Hippocampal formation (tissue), 2 donors: ENCODE data around the gene ZNF683.

Experiments used
- DNase-seq, 2 donors: peaks; one replicate each; lab custom pipeline; 2025; lab: John Stamatoyannopoulos, UW

Gene ZNF683

DNA sequence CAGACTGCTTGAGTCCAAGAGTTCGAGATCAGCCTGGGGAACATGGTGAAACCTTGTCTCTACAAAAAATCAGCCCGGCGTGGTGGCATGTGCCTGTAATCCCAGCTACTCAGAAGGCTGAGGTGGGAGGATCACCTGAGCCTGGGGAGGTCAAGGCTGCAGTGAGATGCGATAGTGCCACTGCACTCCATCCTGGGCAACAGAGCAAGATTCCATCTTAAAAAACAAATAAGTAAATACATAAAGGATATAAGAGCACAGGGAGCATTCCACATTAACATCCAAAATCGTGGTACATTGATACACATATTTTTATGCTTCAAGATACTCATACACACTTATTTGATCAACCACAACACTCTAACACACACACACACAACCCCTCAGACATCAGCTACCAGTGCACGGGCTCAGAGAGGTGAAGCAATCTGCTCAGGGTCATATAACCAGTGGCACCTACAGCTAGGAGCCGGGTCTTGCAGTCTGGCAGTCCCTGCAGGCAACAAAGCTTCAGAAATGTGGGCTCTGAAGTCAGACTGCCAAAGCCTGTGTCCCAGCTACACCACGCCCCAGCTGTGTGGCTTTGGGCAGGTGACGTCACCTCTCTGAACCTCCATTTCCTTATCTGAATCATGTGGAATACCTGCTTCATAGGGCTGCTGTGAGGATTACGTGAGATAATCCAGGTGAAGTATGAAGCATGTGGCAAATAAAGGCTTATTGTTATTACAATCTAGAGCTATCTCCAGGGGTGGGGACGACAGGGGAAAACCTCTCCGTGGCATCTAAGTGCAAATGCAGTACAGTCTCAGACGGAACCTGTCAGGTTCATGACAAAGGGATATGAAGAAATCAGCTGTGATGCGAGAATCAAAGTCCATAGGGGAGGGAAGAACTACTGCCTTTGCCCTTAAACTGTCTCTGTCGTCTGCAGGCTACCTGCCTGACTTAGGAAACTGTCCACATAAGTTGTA, 13.9 kb downstream of the ZNF683 start:
- no peak for DNase-seq

DNA sequence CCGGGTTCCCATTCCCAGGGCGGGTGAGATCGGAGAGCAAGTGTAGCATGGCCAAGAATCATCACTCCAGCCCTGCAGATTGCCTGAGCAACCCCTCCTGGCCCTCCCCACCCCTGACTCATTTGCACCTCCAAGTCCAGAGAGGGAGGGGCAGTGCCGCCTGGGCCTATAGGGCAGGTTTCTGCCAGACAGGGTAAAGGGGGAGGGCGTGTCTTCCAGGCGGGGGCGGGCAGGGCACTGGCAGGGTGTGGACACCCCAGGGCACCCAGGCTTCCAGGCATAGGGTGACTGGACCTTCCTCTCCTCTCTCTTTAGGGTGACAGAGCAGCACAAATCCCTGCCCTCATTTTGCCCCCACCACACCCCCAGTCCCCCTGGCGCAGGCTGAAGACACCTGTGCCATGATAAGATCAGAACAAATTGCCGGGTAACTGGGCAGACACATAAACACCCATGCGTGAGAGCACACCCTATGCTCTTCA, 15.4 kb downstream of the ZNF683 start:
- DNase-seq, result no peak

DNA sequence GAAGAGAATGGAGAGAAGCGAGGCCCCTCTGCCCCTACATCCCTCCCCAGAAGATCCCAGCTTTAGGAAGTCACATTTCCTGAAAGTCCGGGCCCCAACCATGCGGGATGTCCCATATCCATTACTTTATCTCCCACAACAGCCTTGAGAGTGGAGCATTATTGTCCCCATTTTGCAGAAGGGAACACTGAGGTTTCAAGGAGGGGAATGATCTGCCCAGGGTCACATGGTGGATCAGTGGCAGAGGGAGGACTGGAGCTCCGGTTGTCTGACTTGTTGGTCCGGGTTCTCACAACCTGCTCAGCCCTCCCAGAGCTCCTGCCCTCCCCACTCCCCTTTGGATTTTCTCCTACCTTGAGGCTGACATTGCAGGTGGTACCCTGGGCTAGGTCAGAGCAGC, 16.4 kb downstream of the ZNF683 start:
- no peak for DNase-seq

DNA sequence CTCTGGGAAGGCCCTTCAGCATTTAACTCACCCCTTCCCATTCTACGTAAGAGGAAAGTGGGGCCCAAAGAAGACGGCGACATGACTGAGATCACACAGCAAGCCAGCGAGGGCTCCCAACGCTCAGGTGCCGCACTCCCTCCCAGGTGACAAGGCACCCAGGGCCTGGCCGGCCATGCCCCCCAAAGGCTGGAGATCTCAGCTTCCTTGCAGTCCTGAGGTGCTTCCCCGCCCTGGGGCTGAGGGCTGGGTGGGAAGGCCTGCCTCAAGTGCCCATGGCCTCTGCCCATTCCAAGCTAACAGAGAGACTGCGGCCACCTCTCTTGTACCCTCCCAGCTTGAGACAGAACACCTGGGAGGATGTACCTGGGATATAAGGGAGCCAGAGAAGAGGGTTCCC, 17.6 kb downstream of the ZNF683 start:
- no peak for DNase-seq

DNA sequence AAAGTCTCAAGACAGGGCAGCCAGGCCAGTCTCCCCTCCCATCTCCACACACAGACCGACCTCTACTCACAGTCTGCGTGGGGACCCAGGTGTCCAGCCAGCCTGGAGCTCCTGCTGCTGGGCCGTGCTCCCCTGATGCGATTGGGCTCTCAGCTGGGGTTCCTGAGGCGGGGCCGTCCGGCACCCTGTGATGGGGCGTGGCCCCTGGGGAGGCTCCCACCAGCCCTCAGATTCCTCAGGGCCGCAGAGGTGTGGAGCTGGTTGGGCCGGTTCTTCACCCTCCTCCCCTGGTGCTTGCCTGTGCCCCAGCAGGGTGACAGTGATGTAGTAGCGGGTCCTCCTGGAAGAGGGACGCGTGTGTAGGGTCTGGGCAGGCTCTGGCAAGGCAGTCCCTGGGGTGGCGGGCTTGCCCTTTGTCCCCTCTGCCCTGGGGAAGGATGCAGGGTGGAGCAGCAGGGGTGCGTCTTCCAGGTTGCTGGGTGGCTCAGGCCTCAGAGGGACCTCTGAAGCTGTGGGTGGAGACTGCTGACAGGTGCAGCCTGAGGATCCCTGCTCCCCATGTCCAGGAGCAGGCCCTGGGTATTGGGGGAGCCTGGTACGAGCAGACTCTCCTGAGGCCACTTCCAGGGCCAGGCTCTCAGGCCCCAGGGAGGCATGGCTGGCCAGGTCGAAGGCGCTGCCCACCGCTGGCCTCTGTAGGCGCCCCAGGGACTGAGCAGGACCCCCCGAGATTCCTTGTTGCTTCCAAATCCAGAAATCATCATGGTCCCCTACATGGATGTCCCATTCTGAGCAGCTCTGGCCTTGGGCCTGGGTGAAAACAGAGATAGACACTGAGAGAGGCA, 18.4 kb downstream of the ZNF683 start, which contains the start of gene CRYBG2:
CRYBG2 (minus strand) TSS at position 155 of the 845 bp plus-strand sequence. CDS start 7,473 bp downstream, outside the sequence.
- no peak for DNase-seq

DNA sequence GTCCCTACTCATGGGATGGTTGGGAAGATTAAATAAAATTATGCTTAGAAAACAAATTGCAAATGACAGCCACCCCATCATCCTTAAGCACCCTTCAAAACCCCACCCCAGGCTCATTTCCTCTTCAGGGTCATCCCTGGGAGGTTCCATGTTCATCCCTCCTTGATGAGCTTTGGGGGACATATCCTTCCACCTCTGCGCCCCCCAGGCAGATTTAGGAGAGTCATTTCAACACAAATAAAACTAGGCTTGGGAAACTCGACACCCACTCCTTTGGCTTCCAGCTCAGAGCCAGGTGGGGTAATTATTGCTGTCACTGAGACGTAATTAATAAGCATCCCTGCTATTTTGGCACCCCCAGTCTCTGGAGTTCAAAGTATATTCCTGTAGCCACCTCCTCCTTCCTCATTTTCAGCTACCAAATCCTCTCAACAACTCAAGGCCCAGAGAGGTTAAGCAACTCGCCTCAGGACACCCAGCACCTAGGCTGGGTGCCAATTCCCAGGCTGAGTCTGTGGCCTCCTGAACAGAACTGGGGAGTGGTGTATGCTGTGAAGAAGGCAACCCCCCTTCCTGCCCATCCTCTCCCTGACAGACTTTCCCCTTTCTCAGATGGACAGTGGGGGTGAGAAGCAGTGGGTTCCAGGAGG, 19.2 kb downstream of the ZNF683 start:
- DNase-seq, result no peak

DNA sequence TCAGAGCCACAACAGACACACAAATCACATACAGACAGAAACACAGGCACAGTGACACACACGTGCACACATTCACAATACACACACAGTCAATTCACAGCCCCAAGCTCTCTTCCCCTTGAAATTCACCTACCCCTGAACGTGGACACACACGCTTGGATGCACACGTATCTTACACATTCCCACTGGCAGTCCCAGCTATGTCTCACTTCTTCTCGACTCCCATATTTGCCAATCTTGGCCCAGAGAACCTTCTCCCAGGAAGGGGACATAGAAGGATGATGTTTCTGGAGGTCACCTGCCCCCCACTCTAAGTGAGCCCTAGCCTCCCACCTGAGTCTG, 20.2 kb downstream of the ZNF683 start:
- DNase-seq, result no peak

DNA sequence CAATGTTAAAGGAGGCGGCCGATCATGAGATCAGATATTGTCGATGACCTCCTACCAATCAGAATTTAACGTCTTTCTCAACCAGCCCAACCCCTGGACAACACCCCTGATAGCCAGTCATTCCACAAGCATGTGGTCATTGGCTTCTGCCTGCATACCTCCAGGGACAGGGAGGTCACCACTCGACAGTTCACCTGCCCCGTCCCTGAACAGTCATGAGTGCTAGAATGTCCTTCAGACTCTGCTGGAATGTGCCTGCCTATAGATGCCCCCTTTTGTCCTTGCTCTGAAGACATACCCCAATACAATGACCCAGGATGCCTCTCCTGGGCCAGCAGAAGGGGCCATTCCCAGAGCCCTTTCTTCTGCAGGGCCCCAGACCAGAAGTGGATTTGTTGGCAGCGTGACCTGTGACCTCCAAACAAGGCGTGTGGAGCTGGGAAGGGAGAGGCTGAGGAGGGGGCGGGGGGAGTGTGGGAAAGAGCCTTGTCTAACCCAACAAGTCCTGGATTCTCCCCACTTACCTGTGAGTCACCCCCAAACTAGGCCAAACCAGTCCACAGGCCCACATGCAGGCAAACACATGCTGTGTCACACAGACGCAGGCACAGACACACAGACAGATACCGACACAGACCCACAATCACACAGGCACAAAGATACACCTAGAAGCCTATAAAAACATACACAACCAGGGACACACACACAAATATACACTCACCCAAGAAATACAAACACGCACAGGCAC, 20.8 kb downstream of the ZNF683 start:
- DNase-seq, result no peak

DNA sequence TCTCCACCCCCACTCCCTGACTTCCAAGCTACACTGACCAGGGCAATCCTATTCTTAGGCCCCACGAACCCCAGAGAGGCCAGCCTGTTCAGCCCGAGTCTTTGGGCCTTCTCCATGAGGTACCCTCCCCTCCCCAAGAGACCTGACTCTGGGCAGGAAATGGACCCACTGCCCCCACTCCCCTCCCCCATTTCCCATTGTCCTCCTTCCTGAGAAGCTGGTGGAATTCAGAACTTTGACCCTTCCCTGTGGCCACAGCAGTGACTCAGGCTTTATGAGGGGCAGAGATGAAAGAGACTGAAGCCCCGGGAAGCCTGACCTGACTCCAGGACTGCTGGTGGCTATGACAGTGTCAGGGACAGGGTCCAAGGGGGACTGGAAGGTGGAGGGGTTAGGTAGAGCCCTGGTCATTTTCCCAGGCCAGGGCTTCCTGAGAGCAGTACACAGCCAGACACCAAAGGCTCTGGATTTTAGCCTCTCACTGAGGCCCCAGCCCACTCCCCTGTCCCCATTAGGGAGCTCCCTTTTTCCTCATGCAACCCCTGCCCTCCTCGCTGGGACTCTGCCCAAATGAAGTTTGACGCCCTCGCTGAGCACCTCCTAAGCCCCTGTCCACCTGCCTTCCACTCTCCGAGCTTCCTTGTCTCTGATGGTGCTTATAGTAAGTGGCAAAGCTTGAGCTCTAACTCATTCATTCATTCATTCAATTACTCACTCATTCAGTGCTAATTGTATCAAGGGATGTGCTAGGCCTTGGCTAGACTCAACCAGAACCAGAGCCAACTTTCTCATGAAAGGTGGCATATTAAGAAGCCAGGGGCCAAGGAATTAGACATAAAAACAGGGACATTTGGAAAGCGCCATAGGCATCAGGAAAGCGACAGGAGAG, 21.6 kb downstream of the ZNF683 start:
- DNase-seq, result no peak

DNA sequence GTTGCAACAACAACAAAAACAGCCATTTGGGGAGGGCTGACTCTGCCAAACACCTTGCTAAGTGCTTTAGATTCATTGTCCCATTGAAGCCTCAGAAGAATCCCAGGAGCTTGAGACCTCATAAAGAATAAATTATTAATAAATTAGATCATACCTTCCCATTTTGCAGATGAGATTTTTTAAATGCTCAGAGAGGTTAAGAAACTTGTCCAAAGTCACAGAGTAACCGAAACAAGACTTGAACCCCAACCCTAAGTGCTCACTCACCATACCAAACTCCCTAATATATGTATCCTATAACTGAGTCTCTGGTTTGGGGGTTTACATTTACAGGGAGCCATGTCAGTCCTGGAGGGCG, 22.2 kb downstream of the ZNF683 start:
- DNase-seq, result no peak

DNA sequence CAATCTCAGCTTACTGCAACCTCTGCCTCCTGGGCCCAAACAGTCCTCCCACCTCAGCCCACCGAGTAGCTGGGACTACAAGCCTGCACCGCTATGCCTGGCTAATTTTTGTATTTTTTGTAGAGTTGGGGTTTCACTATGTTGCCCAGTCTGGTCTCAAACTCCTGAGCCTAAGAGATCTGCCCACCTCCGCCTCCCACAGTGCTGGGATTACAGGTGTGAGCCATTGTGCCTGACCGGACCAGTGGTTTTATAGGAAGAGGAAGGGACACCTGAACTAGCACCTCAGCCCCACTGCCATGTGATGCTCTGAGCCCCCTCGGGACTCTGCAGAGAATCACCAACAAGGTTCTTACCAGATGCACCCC, 22.7 kb downstream of the ZNF683 start:
- DNase-seq, result no peak

DNA sequence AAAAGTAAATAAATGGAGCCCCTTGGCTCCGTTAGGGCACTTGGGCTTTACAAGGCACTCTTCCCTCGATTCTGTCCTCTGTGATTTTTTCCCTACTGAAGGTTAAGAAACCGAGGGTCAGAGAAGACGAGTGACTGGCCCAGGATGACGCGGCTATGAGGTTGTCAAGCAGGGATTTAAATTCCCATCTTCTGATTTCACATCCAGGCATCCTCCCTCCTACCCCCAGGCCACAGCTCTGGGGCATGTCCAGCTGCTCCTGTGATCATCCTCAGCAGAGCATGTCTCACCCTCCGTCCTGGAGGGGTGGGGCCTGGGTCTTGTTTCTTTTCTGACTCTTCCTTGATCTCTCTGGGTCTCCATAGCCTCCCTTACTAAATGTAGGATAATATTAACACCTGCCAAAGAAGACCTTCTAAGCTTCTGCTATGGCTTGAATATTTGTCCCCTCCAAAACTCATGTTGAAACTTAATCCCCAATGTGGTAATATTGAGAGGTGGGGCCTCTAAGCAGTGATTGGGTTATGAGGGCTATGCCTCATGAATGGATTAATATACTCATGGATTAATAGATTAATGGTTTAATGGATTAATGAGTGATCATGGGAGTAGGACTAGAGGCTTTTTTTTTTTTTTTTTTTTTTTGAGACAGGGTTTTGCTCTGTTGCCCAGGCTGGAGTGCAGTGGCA, 23.2 kb downstream of the ZNF683 start:
- no peak for DNase-seq

DNA sequence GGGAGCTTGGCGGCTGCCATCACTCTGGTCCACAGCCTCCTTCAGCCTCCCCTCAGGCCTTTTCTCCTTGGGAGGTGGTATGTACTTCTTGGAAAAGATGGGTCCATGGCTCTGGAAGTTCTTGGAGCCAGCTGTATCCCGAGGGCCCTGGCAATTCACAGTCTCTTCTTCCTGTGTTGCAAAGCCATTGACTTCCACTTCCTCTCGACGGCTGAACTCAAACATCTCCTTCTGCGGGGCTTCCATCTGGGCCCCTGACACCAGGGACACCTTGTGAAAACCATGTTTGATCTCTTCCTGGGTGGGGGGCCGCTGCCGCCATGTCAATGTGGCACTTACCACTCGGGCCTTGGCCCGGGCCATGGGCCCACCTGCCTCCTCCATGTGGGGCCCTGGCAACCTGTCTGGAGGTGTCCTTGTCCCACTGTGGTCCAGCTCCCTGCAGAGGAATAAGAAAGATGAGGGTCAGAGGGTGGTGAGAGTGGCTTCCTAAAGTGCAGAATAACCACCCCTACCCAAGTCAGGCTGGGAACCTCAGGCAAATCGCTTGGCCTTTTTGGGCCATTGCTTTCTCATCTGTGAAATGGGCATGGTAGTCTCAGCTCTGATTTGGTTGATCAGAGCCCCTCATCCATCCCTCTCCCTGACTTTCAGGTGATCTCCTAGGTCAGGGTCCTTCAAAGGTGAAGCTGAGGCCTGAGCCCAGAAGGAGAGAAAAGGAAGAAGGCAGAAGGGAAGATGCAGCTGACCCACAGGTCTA, 26.1 kb downstream of the ZNF683 start:
- no peak for DNase-seq

DNA sequence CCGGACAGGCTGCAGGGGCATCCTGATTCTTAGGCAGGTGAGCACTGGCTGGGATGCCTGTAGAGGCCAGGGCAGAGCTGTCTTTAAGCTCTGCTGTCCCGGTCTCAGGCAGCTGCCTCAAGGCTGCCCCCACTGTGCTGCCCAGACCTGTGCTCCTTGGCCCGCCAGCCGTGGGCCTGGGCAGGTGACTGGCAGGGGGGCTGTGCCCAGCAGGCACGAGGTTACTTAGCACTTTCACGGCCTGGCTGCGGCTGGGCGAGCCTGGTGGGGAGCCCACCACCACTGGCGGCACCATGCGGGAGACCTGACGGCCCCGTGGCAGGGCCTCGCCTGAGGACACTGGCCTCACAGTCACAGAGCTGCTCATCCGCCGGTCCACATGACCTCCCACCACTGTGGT, 26.8 kb downstream of the ZNF683 start:
- no peak for DNase-seq

DNA sequence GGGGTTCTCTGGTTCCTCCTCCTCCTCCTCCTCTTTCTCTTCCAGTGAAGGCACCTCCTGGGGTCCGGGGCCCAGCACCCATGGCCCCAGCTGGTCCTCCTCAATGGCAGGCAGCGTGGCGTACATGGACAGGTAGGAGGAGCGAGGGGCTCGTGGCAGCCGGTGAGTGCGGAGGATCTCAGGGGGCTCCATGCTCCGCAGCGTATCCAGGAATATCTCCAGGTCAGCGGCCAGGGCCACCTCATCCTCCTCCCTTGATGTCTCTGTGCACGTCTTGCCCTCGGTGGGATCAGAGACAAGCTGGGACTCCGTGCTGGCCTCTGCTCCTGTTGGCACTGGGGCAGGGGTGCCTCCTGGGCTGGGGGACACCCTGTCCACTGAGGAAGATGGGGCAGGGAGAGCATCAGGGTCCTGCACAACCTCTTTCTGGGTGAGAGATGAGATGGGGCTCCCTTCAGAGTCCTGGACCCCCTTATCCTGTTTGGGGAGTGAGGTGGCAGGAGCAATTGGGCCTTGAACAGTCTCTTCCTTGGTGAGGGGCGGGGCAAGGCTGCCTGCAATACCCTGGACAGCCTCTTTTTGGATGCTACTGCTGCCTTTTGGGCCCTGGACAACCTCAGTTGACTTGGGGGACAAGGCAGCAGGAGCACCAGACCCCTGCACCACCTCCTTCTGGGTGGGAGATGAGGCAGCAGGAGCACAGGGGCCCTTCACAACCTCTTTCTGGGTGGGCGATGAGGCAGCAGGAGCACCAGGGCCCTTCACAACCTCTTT, 28.2 kb downstream of the ZNF683 start:
- DNase-seq, result no peak

DNA sequence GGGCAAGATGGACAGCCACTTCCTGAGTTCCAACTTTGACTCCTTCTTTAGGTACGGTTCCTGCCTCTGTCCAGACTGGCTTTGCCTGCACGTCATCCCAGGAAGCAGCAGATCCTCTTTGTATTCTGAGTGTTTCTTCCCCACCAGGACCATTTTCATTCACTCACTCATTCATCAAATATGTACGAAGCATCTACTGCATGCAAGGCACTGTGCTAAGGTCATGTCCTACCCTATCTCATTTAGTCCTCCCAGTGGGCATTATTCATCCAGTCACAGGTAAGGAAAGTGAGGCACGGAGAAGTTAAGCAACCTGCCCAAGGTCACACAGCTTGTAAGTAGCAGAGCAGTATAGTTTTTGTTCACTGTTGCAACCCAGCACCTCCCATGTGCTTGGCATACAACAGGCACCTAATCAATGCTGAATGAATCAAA, 32.5 kb downstream of the ZNF683 start:
- no peak for DNase-seq

DNA sequence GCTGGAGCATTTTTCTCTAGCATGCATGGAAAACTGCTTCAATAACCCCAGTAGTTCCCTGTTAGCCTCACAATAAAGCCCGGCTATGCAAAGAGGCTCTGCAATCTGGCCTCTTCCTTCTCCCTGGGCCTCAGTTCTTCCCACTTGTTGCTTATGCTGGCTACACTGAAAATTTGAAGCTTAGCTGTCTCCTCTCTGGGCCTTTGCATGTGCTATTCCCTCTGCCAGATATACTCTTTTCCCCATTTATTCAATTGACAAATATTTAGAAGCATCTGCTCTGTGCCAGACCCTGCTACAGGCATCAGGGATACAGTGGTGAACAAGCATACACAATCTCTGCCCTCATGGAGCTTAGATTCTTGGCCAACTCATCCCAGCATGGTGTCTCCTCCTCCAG, 33.9 kb downstream of the ZNF683 start:
- DNase-seq, result no peak

DNA sequence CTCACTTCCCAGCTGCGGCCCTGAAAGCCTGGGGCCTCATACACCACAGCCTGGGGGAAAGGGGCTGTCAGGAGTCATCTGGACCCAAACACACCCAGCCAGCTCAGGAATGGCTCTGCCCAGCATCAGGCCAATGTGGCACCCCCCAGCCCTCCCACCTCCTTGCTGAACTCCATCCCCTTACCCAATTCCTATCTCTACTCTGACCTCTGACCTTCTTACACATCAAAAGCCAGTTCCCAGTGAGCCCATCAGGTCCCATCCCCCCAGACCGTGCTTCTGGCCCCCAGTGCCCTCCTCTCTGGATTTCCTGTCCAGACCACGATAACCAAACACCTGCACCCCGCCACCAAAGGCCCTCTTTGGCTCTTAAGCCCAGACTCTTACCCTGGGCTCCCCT, 34.9 kb downstream of the ZNF683 start:
- no peak for DNase-seq

DNA sequence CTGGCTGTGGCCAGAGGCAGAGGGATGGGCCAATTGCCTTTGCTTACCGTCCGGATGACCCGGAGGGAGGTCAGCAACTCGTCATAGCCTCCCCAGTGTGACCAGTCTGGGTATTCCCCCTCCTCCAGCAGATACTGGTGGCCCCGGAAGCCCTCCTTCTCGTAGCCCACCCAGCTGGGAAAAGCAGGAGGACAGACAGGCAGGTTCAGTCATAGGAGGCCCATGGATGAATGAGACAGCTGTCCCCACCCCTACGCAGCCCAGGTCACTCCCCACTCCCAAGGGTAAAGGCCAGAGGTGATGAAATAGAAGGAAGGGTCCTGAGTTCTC, 35.4 kb downstream of the ZNF683 start:
- no peak for DNase-seq
